IPS DF 4.7 (cell line): ENCODE results near the gene CELSR3.

ENCODE experiments used
- DNase-seq: peaks from one replicate; pipeline ENCODE4 v3.0.0-alpha.2; 2013; ENCODE audit warnings: low spot score; ENCODE audit errors: extremely low read depth

CELSR3 gene

GRCh38 chr3:48636149-48636655 is 26.5 kb downstream of the CELSR3 start:
- no peak for DNase-seq

GRCh38 chr3:48635222-48636021 is 27.3 kb downstream of the CELSR3 start, which contains the start of gene SLC26A6:
SLC26A6 (minus strand) TSS chr3:48635461; CDS start chr3:48635393, 68 bp downstream.
- DNase-seq = peak; percentile 83

- no peak for DNase-seq
These were observed 27.9 kb downstream of the CELSR3 start for GRCh38 chr3:48634661-48635221.

GRCh38 chr3:48633743-48634142 is 28.9 kb downstream of the CELSR3 start:
- no peak for DNase-seq

GRCh38 chr3:48633256-48633655 is 29.4 kb downstream of the CELSR3 start:
- no peak for DNase-seq

GRCh38 chr3:48631516-48632448 is 30.9 kb downstream of the CELSR3 start:
- DNase-seq = no peak

GRCh38 chr3:48630833-48631232 is 31.9 kb downstream of the CELSR3 start:
- DNase-seq = no peak

- no peak for DNase-seq
These were observed 32.3 kb downstream of the CELSR3 start for GRCh38 chr3:48630407-48630806.

- no peak for DNase-seq
These were observed 32.8 kb downstream of the CELSR3 start for GRCh38 chr3:48629894-48630293.

GRCh38 chr3:48628277-48629017 is 34.2 kb downstream of the CELSR3 start:
- DNase-seq = no peak

GRCh38 chr3:48625600-48625999 is 37.1 kb downstream of the CELSR3 start:
- DNase-seq = no peak

GRCh38 chr3:48624767-48625166 is 37.9 kb downstream of the CELSR3 start:
- DNase-seq = no peak

- no peak for DNase-seq
These were observed 38.7 kb downstream of the CELSR3 start for GRCh38 chr3:48623851-48624547.

- DNase-seq = no peak
These were observed 41.2 kb downstream of the CELSR3 start, which contains the start of gene TMEM89 for GRCh38 chr3:48621461-48621869. TMEM89 (minus strand) TSS chr3:48621769; CDS start chr3:48621756, 13 bp downstream.

- DNase-seq = no peak
These were observed 42.9 kb downstream of the CELSR3 start for GRCh38 chr3:48619541-48620524.

- no peak for DNase-seq
These were observed 45.1 kb downstream of the CELSR3 start for GRCh38 chr3:48617559-48617958.

- DNase-seq = no peak
These were observed 48.6 kb downstream of the CELSR3 start for GRCh38 chr3:48614044-48614443.

- no peak for DNase-seq
These were observed 50.4 kb downstream of the CELSR3 start for GRCh38 chr3:48612309-48612708.
